ENCODE measurements around the gene NT5E.

The NT5E gene

GRCh38 chr6:85418059-85418458, 31.8 kb upstream of the NT5E start:
- Histone ChIP-seq H3K9ac (no peak overlapping the region), H3K4me2 (no peak overlapping the region), H3K27me3 (no peaks in the 10 kb centered on the region), H3K4me3 (no peak overlapping the region), H3K27ac (no peak overlapping the region), H3K36me3 (no peaks in the 10 kb centered on the region), H4K20me1 (no peaks in the 10 kb centered on the region), H3K9me3 (replicated peaks in 1 of 11) (no peaks in the 10 kb centered on the region), H3K4me1 (peaks cover 0 to 18% (median 0%) of the 10 kb centered on the region in 10 experiments; a peak in 7 of 20 replicates)
- no peak for TF ChIP-seq Cebpa-rat (IDR thresholded peaks at IDR 0.05)

- Histone ChIP-seq H3K9ac (no peak overlapping the region), H3K4me3 (no peak overlapping the region), H4K20me1 (no peaks in the 10 kb centered on the region), H3K4me2 (peak overlapping the region in 4 of 11 experiments; percentile 23 to 43 (median 40); a peak in 6 of 22 replicates), H3K27ac (no peak overlapping the region), H3K27me3 (no peaks in the 10 kb centered on the region), H3K4me1 (peaks cover 0 to 18% (median 0%) of the 10 kb centered on the region in 10 experiments; a peak in 7 of 20 replicates), H3K36me3 (no peaks in the 10 kb centered on the region), H3K9me3 (replicated peaks in 1 of 11) (no peaks in the 10 kb centered on the region)
- TF ChIP-seq Cebpa-rat (IDR thresholded peaks at IDR 0.05), result no peak
These were observed 30.7 kb upstream of the NT5E start for GRCh38 chr6:85419046-85419759.

DNA sequence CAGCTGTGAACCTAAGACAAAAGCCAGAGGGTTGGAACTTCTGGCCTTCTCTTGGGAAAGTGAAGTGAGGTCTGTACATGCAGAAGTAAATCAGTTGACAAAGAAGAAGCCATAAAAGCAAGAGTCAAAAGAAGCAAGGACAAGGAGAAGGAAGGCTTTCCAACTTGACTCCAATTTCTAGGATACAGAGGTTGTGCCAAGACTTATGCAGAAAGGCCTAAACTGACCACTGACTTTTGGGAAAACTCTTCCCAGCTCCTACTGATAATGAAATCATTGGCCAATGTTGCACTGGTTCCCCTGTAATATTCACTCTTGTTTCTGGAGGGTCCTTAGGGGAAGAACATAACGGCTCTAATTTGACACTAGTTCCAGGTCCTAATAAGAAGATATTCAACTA, 29.3 kb upstream of the NT5E start:
- Histone ChIP-seq H3K9me3 (replicated peaks in 1 of 11) (peaks cover 0 to 11% (median 6%) of the 10 kb centered on the region in 11 experiments; a peak in 15 of 22 replicates), H3K4me1 (peaks cover 0 to 18% (median 0%) of the 10 kb centered on the region in 10 experiments; a peak in 7 of 20 replicates), H3K4me3 (no peak overlapping the region), H3K27me3 (no peaks in the 10 kb centered on the region), H3K9ac (no peak overlapping the region), H3K4me2 (no peak overlapping the region), H3K27ac (no peak overlapping the region), H4K20me1 (no peaks in the 10 kb centered on the region), H3K36me3 (no peaks in the 10 kb centered on the region)
- TF ChIP-seq Cebpa-rat (IDR thresholded peaks at IDR 0.05), result no peak

DNA sequence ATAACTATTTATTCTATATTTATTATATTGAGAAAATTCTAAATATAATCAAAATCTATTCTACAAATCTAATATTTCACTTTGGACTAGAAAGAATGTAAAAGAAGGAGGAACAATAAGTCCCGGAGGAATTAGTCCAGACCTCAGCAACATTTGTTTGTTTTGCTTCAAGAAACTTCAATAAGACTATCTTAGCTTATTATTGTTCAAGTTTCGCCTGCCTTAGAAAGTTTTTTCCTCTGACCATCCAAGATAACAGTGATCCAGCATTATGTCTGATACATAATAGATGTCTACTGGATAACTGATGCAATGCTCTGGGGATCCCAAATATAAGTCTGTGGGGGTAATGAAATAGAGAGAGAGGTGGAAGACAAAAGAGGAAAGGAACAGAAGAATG, 28.7 kb upstream of the NT5E start:
- Histone ChIP-seq H3K9me3 (replicated peaks in 1 of 11) (peaks cover 2 to 16% (median 11%) of the 10 kb centered on the region in 11 experiments; a peak in 20 of 22 replicates), H3K27ac (no peak overlapping the region), H3K4me1 (peaks cover 0 to 18% (median 0%) of the 10 kb centered on the region in 10 experiments; a peak in 7 of 20 replicates), H4K20me1 (no peaks in the 10 kb centered on the region), H3K9ac (no peak overlapping the region), H3K27me3 (no peaks in the 10 kb centered on the region), H3K4me2 (no peak overlapping the region), H3K36me3 (no peaks in the 10 kb centered on the region), H3K4me3 (no peak overlapping the region)
- no peak for TF ChIP-seq Cebpa-rat (IDR thresholded peaks at IDR 0.05)

DNA sequence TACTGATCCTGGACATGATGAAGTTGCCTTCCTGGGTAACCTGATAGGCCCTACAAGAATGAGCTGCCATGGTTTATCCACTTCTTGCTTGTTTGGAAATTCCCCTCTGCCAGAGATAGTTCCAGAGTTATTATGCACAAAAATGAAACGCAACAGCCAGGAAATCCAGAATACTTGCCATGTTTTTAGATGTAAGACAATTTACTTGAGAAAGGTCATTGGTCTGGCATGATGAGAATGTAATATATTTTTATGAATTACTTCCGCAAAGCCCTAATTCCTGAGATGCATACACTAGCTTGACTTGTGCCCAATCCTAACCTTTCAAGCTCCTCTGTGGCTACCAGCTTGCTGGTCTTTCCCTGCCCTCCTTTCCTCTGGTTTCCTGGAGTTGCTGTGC, 27.9 kb upstream of the NT5E start:
- Histone ChIP-seq H3K36me3 (no peaks in the 10 kb centered on the region), H3K9ac (no peak overlapping the region), H3K4me3 (no peak overlapping the region), H4K20me1 (no peaks in the 10 kb centered on the region), H3K27ac (no peak overlapping the region), H3K27me3 (no peaks in the 10 kb centered on the region), H3K4me2 (no peak overlapping the region), H3K9me3 (replicated peaks in 1 of 11) (peaks cover 10 to 24% (median 19%) of the 10 kb centered on the region in 11 experiments; a peak in 20 of 22 replicates), H3K4me1 (peaks cover 0 to 18% (median 0%) of the 10 kb centered on the region in 10 experiments; a peak in 7 of 20 replicates)
- no peak for TF ChIP-seq Cebpa-rat (IDR thresholded peaks at IDR 0.05)

DNA sequence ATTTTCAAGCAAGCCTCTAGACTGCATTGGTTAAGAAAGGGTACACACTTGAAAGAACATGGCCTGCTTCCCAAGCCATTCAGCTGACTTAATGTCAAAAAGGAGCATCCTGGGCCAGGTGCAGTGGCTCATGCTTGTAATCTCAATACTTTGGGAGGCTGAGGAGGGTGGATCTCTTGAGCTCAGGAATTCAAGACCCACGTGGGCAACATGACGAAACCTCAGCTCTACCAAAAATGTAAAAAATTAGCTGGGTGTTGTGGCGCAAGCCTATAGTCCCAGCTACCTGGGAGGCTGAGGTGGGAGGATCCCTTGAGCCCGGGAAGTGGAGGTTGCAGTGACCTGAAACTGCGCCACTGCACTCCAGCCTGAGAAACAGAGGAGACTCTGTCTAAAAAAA, 26.9 kb upstream of the NT5E start:
- H3K27ac ChIP-seq, result no peak overlapping the region
- no peaks in the 10 kb centered on the region for H4K20me1 ChIP-seq
- TF ChIP-seq Cebpa-rat (IDR thresholded peaks at IDR 0.05), result no peak
- no peaks in the 10 kb centered on the region for H3K27me3 ChIP-seq
- peaks cover 16 to 30% (median 20%) of the 10 kb centered on the region in 11 experiments; a peak in 20 of 22 replicates for H3K9me3 ChIP-seq (replicated peaks in 1 of 11)
- H3K36me3 ChIP-seq, result no peaks in the 10 kb centered on the region
- no peak overlapping the region for H3K4me3 ChIP-seq
- H3K9ac ChIP-seq, result no peak overlapping the region
- no peak overlapping the region for H3K4me2 ChIP-seq
- H3K4me1 ChIP-seq, result peaks cover 0 to 17% (median 0%) of the 10 kb centered on the region in 10 experiments; a peak in 7 of 20 replicates

- Histone ChIP-seq H3K4me2 (no peak overlapping the region), H3K9ac (no peak overlapping the region), H3K27me3 (no peaks in the 10 kb centered on the region), H3K4me1 (no peaks in the 10 kb centered on the region), H4K20me1 (no peaks in the 10 kb centered on the region), H3K4me3 (no peak overlapping the region), H3K36me3 (no peaks in the 10 kb centered on the region), H3K27ac (no peak overlapping the region), H3K9me3 (replicated peaks in 1 of 11) (peaks cover 16 to 30% (median 20%) of the 10 kb centered on the region in 11 experiments; a peak in 20 of 22 replicates)
- no peak for TF ChIP-seq Cebpa-rat (IDR thresholded peaks at IDR 0.05)
These were observed 24.9 kb upstream of the NT5E start for GRCh38 chr6:85424981-85425380.

GRCh38 chr6:85425997-85426396, 23.9 kb upstream of the NT5E start:
- Histone ChIP-seq H3K4me3 (no peak overlapping the region), H3K9ac (no peak overlapping the region)

GRCh38 chr6:85428486-85428885, 21.4 kb upstream of the NT5E start:
- H3K4me1 ChIP-seq, result no peaks in the 10 kb centered on the region
- H3K9me3 ChIP-seq (replicated peaks in 1 of 11), result peaks cover 16 to 30% (median 22%) of the 10 kb centered on the region in 11 experiments; a peak in 20 of 22 replicates
- no peak overlapping the region for H3K4me2 ChIP-seq
- TF ChIP-seq Cebpa-rat (IDR thresholded peaks at IDR 0.05), result no peak
- no peak overlapping the region for H3K27ac ChIP-seq
- H3K4me3 ChIP-seq, result no peak overlapping the region
- H4K20me1 ChIP-seq, result no peaks in the 10 kb centered on the region
- H3K27me3 ChIP-seq, result no peaks in the 10 kb centered on the region
- no peak overlapping the region for H3K9ac ChIP-seq
- no peaks in the 10 kb centered on the region for H3K36me3 ChIP-seq

More at GRCh38 chr6:85425997-85426396, 23.9 kb upstream of the NT5E start:
- H3K4me1 ChIP-seq, result no peaks in the 10 kb centered on the region
- no peak for TF ChIP-seq Cebpa-rat (IDR thresholded peaks at IDR 0.05)
- H3K9me3 ChIP-seq (replicated peaks in 1 of 11), result peaks cover 16 to 30% (median 20%) of the 10 kb centered on the region in 11 experiments; a peak in 20 of 22 replicates
- no peak overlapping the region for H3K4me2 ChIP-seq
- H4K20me1 ChIP-seq, result no peaks in the 10 kb centered on the region
- no peaks in the 10 kb centered on the region for H3K27me3 ChIP-seq
- no peak overlapping the region for H3K27ac ChIP-seq
- no peaks in the 10 kb centered on the region for H3K36me3 ChIP-seq

DNA sequence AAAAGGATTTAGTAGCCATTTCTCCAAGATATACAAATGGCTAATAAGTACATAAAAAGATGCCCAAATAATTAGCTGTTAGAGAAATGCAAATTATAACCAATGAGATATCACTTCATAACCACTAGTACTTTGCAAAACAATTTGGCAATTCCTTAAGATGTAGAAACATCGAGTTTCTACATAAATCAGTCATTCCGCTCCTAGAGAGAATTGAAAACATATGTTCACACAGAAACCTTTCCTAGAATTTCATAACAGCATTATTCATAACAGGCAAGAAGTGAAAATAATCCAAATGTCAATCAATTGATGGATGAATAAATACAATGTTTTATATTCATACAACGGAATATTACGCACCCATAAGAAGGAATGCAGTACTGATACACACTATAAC, 20.5 kb upstream of the NT5E start:
- no peak overlapping the region for H3K27ac ChIP-seq
- H3K9ac ChIP-seq, result no peak overlapping the region
- no peak overlapping the region for H3K4me3 ChIP-seq
- H3K27me3 ChIP-seq, result no peaks in the 10 kb centered on the region
- no peak overlapping the region for H3K4me2 ChIP-seq
- H3K36me3 ChIP-seq, result no peaks in the 10 kb centered on the region
- H3K9me3 ChIP-seq (replicated peaks in 1 of 11), result peaks cover 16 to 30% (median 23%) of the 10 kb centered on the region in 11 experiments; a peak in 20 of 22 replicates
- H4K20me1 ChIP-seq, result no peaks in the 10 kb centered on the region
- no peaks in the 10 kb centered on the region for H3K4me1 ChIP-seq
- no peak for TF ChIP-seq Cebpa-rat (IDR thresholded peaks at IDR 0.05)
